Pancreas (tissue), 10 donors: ENCODE data around the gene PALM. TPM values are rescaled to one million over a fixed set of nuclear protein-coding genes. Genes with fewer than 3 reads are reported as not detected.
"Not testable (repeated sequence)": the region's sequence is repeated elsewhere in the genome, so short reads cannot be mapped to it uniquely, and the experiment has no call there.

ENCODE experiments used
- ATAC-seq, 4 donors: fragments of 200-7000 bp; cut with Tn5 transposase; one replicate each; pipeline versions ENCODE4 v1.8.0 to v1.9.1; 2020; ENCODE audit warnings: mild to moderate bottlenecking in 4 of 4, moderate library complexity in 4 of 4
- DNase-seq, 6 donors: peaks; one replicate each; pipeline ENCODE4 v3.0.0-alpha.2; 2020
- FAIRE-seq: peaks from 2 replicates; lab custom pipeline; 2012; peaks lifted over from hg19 to GRCh38; lab: Jason Lieb, UNC
- H3K27ac ChIP-seq, 4 donors: fragments of 200-600 bp; sonication (generic); 1 replicate in 3 of 4; 2 replicates in 1 of 4; pipeline versions ENCODE4 v1.5.0 to v1.8.0; 2020
- H3K27me3 ChIP-seq, 4 donors: fragments of 200-600 bp; one replicate each; pipeline ENCODE4 v1.8.0; 2021
- H3K36me3 ChIP-seq, 3 donors: fragments of 200-600 bp; sonication (generic) in 1 of 3; one replicate each; pipeline versions ENCODE4 v1.5.0 to v1.8.0; 2020 to 2021
- H3K4me1 ChIP-seq, 3 donors: fragments of 200-600 bp; one replicate each; pipeline ENCODE4 v1.8.0; 2021
- H3K4me3 ChIP-seq, 4 donors: fragments of 200-600 bp; sonication (generic) in 2 of 4; one replicate each; pipeline versions ENCODE4 v1.5.0 to v1.8.0; 2020 to 2021
- H3K9me3 ChIP-seq, 4 donors: fragments of 200-600 bp; one replicate each; pipeline ENCODE4 v1.8.0; 2021
- whole genome bisulfite sequencing, 2 donors: extraction: QIAGEN DNeasy Blood & Tissue Kit; methylation state at CpG; one replicate each; pipeline ENCODE4 v1.1.7; 2013; 5-methylcytosine and 5-hydroxymethylcytosine counted together
- intact Hi-C, 3 donors: fragments of 100-400 bp; cut with DNase I; formaldehyde crosslinking; loops; one replicate each; pipeline versions ENCODE4 v1.11.1 to v1.14.2; 2022
- polyA plus RNA-seq, 2 donors: library from polyadenylated mRNA; stranded (reverse); fragments of 200-250 nt; gene quantifications; one replicate each; pipeline ENCODE4 v1.2.3, GENCODE V29; 2013
- total RNA-seq, 6 donors: library from RNA; stranded (reverse); fragmentation: NEBNext Ultra II Directional in 4 of 6; extraction: Animal tissue kit (Norgen Biotek cat#: 25700) in 4 of 6; gene quantifications; one replicate each; pipeline versions ENCODE4 v1.2.1 to v1.2.4, GENCODE V29; 2021 to 2023
- TF ChIP-seq, protein P1 (sequence below), 4 donors: fragments of 200-600 bp; sonication (generic) in 3 of 4; IDR thresholded peaks; one replicate each; pipeline versions ENCODE4 v1.5.0 to v1.8.0; 2021; ENCODE audit warnings: antibody characterized with exemption in 4 of 4
- donor health status: healthy with polysubstance abuse.
- donor health status: DM: no; HTN: no; CAD: no; lungs with moderate emphysema.
- donor health status: DM: no; HTN: no; CAD: no.
- donor health status: control.
- donor health status: control.
- donor health status: Bipolar disorder and iron deficiency.
- donor health status: DM: yes; HTN: yes; CAD: no.
- donor health status: DM: no; HTN: no; CAD: no.
- donor health status: DM: no; HTN: no; CAD: no.
- donor health status: DM: yes; HTN: yes; CAD: no.

PALM gene
- total and polyA plus RNA-seq, 8 donors = 3.5 to 12.6 (median 6.2) TPM

DNA sequence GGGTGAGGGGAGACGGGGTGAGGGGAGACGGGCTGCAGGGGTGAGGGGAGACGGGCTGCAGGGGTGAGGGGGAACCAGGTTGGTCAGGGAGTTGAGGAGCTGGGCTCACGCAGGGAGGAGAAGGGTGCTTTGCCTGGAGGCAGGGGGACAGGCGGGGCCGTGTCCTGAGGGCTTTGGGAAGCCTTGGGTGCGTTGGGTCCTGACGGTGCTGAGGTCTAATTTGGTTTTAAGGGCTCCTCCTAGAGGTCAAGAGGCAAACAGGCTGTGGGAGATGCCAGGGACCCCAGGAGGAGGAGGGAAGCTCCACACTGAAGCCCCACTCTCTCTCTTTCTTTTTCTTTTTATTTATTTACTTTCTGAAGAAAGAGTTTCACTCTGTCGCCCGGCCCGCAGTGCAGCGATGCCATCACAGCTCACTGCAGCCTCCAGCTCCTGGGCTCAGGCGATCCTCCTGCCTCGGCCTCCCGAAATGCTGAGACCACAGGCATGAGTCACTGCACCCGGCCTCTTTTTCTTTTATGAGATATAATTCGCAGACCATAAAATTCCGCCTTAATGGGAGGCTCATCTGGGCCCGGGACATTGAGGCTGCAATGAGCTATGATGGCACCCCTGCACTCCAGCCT, 32.9 kb downstream of the PALM start:
- peak in 1 of 6 donors; percentile 20 for DNase-seq
- ATAC-seq = peak in 1 of 4 donors; percentile 29
- Histone ChIP-seq H3K27ac (no peak overlapping the region), H3K9me3 (no peaks in the 10 kb centered on the region), H3K27me3 (no peaks in the 10 kb centered on the region), H3K4me1 (no peaks in the 10 kb centered on the region), H3K36me3 (no peaks in the 10 kb centered on the region), H3K4me3 (no peak overlapping the region)
- FAIRE-seq = no peak
- TF ChIP-seq, protein P1, sequence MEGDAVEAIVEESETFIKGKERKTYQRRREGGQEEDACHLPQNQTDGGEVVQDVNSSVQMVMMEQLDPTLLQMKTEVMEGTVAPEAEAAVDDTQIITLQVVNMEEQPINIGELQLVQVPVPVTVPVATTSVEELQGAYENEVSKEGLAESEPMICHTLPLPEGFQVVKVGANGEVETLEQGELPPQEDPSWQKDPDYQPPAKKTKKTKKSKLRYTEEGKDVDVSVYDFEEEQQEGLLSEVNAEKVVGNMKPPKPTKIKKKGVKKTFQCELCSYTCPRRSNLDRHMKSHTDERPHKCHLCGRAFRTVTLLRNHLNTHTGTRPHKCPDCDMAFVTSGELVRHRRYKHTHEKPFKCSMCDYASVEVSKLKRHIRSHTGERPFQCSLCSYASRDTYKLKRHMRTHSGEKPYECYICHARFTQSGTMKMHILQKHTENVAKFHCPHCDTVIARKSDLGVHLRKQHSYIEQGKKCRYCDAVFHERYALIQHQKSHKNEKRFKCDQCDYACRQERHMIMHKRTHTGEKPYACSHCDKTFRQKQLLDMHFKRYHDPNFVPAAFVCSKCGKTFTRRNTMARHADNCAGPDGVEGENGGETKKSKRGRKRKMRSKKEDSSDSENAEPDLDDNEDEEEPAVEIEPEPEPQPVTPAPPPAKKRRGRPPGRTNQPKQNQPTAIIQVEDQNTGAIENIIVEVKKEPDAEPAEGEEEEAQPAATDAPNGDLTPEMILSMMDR (IDR thresholded peaks at IDR 0.05) = no peak
- intact Hi-C loops = no loop called here
- WGBS, 2 donors = 59 to 74% methylated on average over 16 to 18 of the region's 19 CpGs

DNA sequence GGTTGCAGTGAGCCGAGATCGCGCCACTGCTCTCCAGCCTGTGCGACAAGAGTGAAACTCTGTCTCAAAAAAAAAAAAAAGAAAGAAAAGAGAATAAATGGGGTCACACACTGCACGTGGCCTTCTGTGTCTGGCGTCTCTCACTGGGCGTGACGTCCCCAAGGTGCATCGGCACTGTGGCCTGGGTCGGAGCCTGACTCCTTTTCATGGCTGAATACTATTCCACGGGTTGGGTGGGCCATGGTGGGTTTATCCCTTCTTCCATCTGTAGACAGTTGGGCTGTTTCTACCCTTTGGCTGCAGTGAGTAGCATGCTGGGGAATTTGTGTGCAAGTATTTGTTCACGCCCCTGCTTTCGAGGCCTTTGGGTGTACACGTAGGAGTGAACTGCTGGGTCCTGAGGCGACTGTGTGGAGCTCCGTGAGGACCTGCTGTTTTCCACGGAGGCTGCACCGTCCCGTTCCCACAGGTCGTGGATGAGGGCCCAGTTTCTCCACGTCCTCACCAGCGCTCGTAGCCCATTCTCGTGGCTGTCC, 33.9 kb downstream of the PALM start:
- 85 to 90% methylated on average over 24 of the region's 24 CpGs for WGBS, 2 donors
- Histone ChIP-seq H3K4me1 (no peaks in the 10 kb centered on the region), H3K36me3 (no peaks in the 10 kb centered on the region), H3K4me3 (no peak overlapping the region), H3K27me3 (no peaks in the 10 kb centered on the region), H3K9me3 (no peaks in the 10 kb centered on the region), H3K27ac (no peak overlapping the region)
- ATAC-seq (no peak), FAIRE-seq (no peak), DNase-seq (peak in 1 of 6 donors; percentile 7)
- TF ChIP-seq, protein P1 (IDR thresholded peaks at IDR 0.05) = no peak
- intact Hi-C loops = no loop called here

DNA sequence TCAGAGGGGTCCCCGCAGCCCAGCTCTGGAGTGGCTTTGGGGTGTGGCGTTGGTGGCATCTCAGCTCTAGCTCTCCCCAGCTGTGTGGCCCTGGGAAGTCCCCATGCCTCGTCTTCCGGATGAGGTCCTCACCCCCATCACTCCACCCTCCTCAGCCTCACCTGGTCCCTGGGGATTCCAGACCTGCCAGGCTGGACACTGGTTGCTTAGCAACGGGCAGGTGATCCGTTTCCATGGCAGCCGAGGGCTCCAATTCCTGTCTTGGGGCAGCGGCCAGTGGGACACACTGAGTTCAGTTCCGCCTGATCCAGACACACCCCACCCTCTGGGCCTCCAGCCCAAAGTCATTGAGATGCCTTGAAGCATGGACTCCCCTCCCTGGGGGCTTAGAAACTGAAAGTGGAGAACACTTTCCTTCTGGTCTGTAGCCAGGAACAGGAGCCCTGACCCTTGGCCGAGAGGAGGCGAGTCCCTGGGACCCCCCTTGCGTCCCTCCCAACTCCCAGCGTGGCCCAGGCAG, 34.5 kb downstream of the PALM start:
- peak in 2 of 6 donors; percentile 27 to 42 for DNase-seq
- TF ChIP-seq, protein P1 (IDR thresholded peaks at IDR 0.05) = no peak
- ATAC-seq = peak in 2 of 4 donors; percentile 29 to 44
- Histone ChIP-seq H3K9me3 (no peaks in the 10 kb centered on the region), H3K36me3 (no peaks in the 10 kb centered on the region), H3K4me3 (no peak overlapping the region), H3K4me1 (no peaks in the 10 kb centered on the region), H3K27me3 (no peaks in the 10 kb centered on the region), H3K27ac (no peak overlapping the region)
- 53 to 54% methylated on average over 13 of the region's 13 CpGs for WGBS, 2 donors
- intact Hi-C loops = no loop called here
- no peak for FAIRE-seq

DNA sequence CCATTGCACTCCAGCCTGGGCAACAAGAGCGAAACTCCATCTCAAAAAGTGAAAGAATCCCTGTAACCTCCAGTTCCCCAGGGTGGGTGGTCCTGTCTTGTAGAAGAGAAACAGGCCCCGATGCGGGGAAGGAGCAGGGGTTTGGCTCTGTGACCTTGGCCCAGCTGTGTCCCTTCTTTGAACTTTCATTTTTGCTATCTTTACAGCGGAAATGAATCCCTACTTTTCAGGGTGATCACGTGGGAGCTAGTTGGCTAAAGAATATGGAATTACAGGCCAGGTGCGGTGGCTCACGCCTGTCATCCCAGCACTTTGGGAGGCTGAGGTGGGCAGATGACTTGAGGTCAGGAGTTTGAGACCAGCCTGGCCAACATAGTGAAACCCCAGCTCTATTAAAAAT, 36.4 kb downstream of the PALM start:
- WGBS, 2 donors = 39 to 40% methylated on average over 7 of the region's 7 CpGs
- ATAC-seq = peak in 1 of 4 donors; percentile 30
- H3K9me3 ChIP-seq, intact Hi-C loops, H3K27ac ChIP-seq, FAIRE-seq, H3K4me1 ChIP-seq, DNase-seq, H3K4me3 ChIP-seq, H3K36me3 ChIP-seq, H3K27me3 ChIP-seq: not testable (repeated sequence)

DNA sequence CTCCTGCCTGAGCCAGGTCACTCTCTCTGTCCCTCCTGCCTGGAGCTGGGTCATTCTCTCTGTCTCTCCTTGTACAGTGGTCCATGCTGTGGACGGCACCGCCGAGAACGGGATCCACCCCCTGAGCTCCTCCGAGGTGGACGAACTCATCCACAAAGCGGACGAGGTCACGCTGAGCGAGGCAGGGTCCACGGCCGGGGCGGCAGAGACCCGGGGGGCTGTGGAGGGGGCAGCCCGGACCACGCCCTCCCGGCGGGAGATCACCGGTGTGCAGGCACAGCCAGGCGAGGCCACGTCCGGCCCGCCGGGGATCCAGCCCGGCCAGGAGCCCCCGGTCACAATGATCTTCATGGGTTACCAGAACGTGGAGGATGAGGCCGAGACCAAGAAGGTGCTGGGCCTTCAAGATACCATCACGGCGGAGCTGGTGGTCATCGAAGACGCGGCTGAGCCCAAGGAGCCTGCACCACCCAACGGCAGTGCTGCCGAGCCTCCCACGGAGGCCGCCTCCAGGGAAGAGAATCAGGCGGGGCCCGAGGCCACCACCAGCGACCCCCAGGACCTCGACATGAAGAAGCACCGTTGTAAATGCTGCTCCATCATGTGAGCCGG, 37.6 kb downstream of the PALM start:
- 88 to 96% methylated on average over 43 of the region's 43 CpGs for WGBS, 2 donors
- DNase-seq = no peak

More for the DNA sequence above, 37.6 kb downstream of the PALM start:
- H3K9me3 ChIP-seq = no peaks in the 10 kb centered on the region
- TF ChIP-seq, protein P1 (IDR thresholded peaks at IDR 0.05) = no peak
- FAIRE-seq (no peak), ATAC-seq (no peak)
- H3K27me3 ChIP-seq = no peaks in the 10 kb centered on the region
- H3K4me3 ChIP-seq = no peak overlapping the region
- intact Hi-C loops = no loop called here
- H3K36me3 ChIP-seq = no peaks in the 10 kb centered on the region
- H3K4me1 ChIP-seq = no peaks in the 10 kb centered on the region
- no peak overlapping the region for H3K27ac ChIP-seq
